Measurements from ENCODE around the gene BEND3.

- TF ChIP-seq ZNF70 (CRISPR knock-in tag; IDR thresholded peaks at IDR 0.05), result no peak
- TF ChIP-seq, protein P1, sequence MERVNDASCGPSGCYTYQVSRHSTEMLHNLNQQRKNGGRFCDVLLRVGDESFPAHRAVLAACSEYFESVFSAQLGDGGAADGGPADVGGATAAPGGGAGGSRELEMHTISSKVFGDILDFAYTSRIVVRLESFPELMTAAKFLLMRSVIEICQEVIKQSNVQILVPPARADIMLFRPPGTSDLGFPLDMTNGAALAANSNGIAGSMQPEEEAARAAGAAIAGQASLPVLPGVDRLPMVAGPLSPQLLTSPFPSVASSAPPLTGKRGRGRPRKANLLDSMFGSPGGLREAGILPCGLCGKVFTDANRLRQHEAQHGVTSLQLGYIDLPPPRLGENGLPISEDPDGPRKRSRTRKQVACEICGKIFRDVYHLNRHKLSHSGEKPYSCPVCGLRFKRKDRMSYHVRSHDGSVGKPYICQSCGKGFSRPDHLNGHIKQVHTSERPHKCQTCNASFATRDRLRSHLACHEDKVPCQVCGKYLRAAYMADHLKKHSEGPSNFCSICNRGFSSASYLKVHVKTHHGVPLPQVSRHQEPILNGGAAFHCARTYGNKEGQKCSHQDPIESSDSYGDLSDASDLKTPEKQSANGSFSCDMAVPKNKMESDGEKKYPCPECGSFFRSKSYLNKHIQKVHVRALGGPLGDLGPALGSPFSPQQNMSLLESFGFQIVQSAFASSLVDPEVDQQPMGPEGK (CRISPR knock-in tag; IDR thresholded peaks at IDR 0.05; ENCODE audit: borderline replicate concordance), result no peak
- TF ChIP-seq ZFP3 (CRISPR knock-in tag; IDR thresholded peaks at IDR 0.05), result no peak
- TF ChIP-seq ZNF8 (CRISPR knock-in tag; IDR thresholded peaks at IDR 0.05), result no peak
- TF ChIP-seq, protein P2, sequence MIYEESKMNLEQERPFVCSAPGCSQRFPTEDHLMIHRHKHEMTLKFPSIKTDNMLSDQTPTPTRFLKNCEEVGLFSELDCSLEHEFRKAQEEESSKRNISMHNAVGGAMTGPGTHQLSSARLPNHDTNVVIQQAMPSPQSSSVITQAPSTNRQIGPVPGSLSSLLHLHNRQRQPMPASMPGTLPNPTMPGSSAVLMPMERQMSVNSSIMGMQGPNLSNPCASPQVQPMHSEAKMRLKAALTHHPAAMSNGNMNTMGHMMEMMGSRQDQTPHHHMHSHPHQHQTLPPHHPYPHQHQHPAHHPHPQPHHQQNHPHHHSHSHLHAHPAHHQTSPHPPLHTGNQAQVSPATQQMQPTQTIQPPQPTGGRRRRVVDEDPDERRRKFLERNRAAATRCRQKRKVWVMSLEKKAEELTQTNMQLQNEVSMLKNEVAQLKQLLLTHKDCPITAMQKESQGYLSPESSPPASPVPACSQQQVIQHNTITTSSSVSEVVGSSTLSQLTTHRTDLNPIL (CRISPR knock-in tag; IDR thresholded peaks at IDR 0.05; ENCODE audit: low read depth), result no peak
- no peak for TF ChIP-seq ARNTL (CRISPR knock-in tag; IDR thresholded peaks at IDR 0.05; ENCODE audit: borderline replicate concordance, low read depth)
- TF ChIP-seq TOX (CRISPR knock-in tag; IDR thresholded peaks at IDR 0.05; ENCODE audit: borderline replicate concordance), result no peak
- no peak for TF ChIP-seq ISL1 (CRISPR knock-in tag; IDR thresholded peaks at IDR 0.05)
- no peak for TF ChIP-seq ZNF565 (CRISPR knock-in tag; conservative IDR thresholded peaks at IDR 0.05; ENCODE audit: low read depth)
- no peak for TF ChIP-seq TCF4 (CRISPR knock-in tag; IDR thresholded peaks at IDR 0.05; ENCODE audit: borderline replicate concordance)
- TF ChIP-seq ZC3H10 (CRISPR knock-in tag; IDR thresholded peaks at IDR 0.05), result no peak
- TF ChIP-seq, protein P3, sequence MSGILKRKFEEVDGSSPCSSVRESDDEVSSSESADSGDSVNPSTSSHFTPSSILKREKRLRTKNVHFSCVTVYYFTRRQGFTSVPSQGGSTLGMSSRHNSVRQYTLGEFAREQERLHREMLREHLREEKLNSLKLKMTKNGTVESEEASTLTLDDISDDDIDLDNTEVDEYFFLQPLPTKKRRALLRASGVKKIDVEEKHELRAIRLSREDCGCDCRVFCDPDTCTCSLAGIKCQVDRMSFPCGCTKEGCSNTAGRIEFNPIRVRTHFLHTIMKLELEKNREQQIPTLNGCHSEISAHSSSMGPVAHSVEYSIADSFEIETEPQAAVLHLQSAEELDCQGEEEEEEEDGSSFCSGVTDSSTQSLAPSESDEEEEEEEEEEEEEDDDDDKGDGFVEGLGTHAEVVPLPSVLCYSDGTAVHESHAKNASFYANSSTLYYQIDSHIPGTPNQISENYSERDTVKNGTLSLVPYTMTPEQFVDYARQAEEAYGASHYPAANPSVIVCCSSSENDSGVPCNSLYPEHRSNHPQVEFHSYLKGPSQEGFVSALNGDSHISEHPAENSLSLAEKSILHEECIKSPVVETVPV (CRISPR knock-in tag; IDR thresholded peaks at IDR 0.05), result no peak
- no peak for TF ChIP-seq SNAI2 (CRISPR knock-in tag; IDR thresholded peaks at IDR 0.05)
Observed at GRCh38 chr6:107121266-107121665, 6.0 kb upstream of the BEND3 start.

Data from SK-N-SH treated with all-trans-retinoic acid at 6 μM for 48 hours (cell line).